ENCODE results near the gene GBP3. TPM values are rescaled to one million over a fixed set of nuclear protein-coding genes. Genes with fewer than 3 reads are reported as not detected.

GBP3 gene
- total RNA-seq, 1 experiment from 2014 or later, result 60.0 TPM

- H3K27ac Mint-ChIP-seq (ENCODE audit: unreplicated experiment), result no peak overlapping the region
- peaks cover 5% of the 10 kb centered on the region for H3K36me3 Mint-ChIP-seq (ENCODE audit: insufficient read depth, unreplicated experiment)
- BruUV-seq (replicated peaks), result no TSS peak
- H3K4me1 Mint-ChIP-seq (ENCODE audit: low read depth, unreplicated experiment), result peaks cover 19% of the 10 kb centered on the region
- CTCF ChIA-PET, result interaction anchor here (0.7 kb wide), 1 partner anchor 111 kb away, joined by 4 read pairs; no protein-coding TSS in a partner anchor
- no peak for DNase-seq
- intact Hi-C loops (cut with micrococcal nuclease; ENCODE audit: unreplicated experiment), result no loop called here
- TF ChIP-seq, protein P1, sequence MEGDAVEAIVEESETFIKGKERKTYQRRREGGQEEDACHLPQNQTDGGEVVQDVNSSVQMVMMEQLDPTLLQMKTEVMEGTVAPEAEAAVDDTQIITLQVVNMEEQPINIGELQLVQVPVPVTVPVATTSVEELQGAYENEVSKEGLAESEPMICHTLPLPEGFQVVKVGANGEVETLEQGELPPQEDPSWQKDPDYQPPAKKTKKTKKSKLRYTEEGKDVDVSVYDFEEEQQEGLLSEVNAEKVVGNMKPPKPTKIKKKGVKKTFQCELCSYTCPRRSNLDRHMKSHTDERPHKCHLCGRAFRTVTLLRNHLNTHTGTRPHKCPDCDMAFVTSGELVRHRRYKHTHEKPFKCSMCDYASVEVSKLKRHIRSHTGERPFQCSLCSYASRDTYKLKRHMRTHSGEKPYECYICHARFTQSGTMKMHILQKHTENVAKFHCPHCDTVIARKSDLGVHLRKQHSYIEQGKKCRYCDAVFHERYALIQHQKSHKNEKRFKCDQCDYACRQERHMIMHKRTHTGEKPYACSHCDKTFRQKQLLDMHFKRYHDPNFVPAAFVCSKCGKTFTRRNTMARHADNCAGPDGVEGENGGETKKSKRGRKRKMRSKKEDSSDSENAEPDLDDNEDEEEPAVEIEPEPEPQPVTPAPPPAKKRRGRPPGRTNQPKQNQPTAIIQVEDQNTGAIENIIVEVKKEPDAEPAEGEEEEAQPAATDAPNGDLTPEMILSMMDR (IDR thresholded peaks at IDR 0.05; ENCODE audit: unreplicated experiment), result no peak
- no peaks in the 10 kb centered on the region for H3K27me3 Mint-ChIP-seq (ENCODE audit: unreplicated experiment)
- no peak overlapping the region for H3K4me3 Mint-ChIP-seq (ENCODE audit: low read depth, unreplicated experiment)
- H3K9me3 Mint-ChIP-seq (ENCODE audit: low read depth, unreplicated experiment), result peaks cover 4% of the 10 kb centered on the region
Measured at GRCh38 chr1:89042491-89042890, 19.8 kb upstream of the GBP3 start.

DNA sequence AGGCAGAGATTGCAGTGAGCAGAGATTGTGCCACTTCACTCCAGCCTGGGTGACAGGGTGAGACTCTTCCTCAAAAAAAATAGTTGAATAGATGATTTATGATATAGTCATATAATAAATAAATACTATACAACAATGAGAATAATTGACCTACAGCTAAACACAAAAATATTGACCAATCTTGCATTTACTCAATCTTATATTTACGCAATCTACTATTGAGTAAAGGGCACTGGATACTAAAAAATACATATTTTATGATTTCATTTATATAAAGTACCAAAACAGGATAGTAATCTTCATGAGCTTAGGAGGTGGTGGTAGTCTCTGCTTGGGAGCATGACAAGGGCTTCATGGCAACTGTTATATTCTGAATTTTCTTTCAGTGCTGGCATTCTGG, 19.1 kb upstream of the GBP3 start:
- TF ChIP-seq, protein P1 (IDR thresholded peaks at IDR 0.05; ENCODE audit: unreplicated experiment), result no peak
- CTCF ChIA-PET, result interaction anchor here (0.7 to 1.0 kb wide), 3 partner anchors 20 to 321 kb away, joined by 3 read pairs; no protein-coding TSS in a partner anchor
- H3K4me1 Mint-ChIP-seq (ENCODE audit: low read depth, unreplicated experiment), result peaks cover 19% of the 10 kb centered on the region
- peaks cover 5% of the 10 kb centered on the region for H3K36me3 Mint-ChIP-seq (ENCODE audit: insufficient read depth, unreplicated experiment)
- DNase-seq, result no peak
- H3K4me3 Mint-ChIP-seq (ENCODE audit: low read depth, unreplicated experiment), result no peak overlapping the region
- no TSS peak for BruUV-seq (replicated peaks)
- intact Hi-C loops (cut with micrococcal nuclease; ENCODE audit: unreplicated experiment), result no loop called here
- H3K27me3 Mint-ChIP-seq (ENCODE audit: unreplicated experiment), result no peaks in the 10 kb centered on the region
- H3K9me3 Mint-ChIP-seq (ENCODE audit: low read depth, unreplicated experiment), result peaks cover 4% of the 10 kb centered on the region
- H3K27ac Mint-ChIP-seq (ENCODE audit: unreplicated experiment), result no peak overlapping the region

GRCh38 chr1:89041119-89041641, 18.5 kb upstream of the GBP3 start:
- Mint-ChIP-seq H3K36me3 (ENCODE audit: insufficient read depth, unreplicated experiment) (peaks cover 5% of the 10 kb centered on the region), H3K4me1 (ENCODE audit: low read depth, unreplicated experiment) (peaks cover 19% of the 10 kb centered on the region), H3K27ac (ENCODE audit: unreplicated experiment) (no peak overlapping the region), H3K4me3 (ENCODE audit: low read depth, unreplicated experiment) (no peak overlapping the region), H3K27me3 (ENCODE audit: unreplicated experiment) (no peaks in the 10 kb centered on the region), H3K9me3 (ENCODE audit: low read depth, unreplicated experiment) (peaks cover 4% of the 10 kb centered on the region)
- no peak for DNase-seq
- CTCF ChIA-PET, result interaction anchor here (0.7 to 1.0 kb wide), 3 partner anchors 20 to 321 kb away, joined by 3 read pairs; no protein-coding TSS in a partner anchor
- TF ChIP-seq, protein P1 (IDR thresholded peaks at IDR 0.05; ENCODE audit: unreplicated experiment), result no peak
- intact Hi-C loops (cut with micrococcal nuclease; ENCODE audit: unreplicated experiment), result no loop called here
- BruUV-seq (replicated peaks), result no TSS peak

DNA sequence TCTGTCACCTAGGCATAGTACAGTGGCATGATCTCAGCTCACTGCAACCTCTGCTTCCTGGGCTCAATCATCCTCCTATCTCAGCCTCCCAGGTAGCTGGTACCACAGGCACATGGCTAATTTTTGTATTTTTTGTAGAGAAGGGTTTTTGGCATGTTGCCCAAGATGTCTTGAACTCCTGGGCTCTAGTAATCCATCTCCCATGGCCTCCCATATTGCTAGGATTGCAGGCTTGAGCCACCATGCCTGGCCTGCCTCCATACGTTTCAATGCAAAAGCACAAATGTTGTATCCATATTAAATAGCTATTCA, 17.6 kb upstream of the GBP3 start:
- CTCF ChIA-PET, result no interaction called here
- H3K4me1 Mint-ChIP-seq (ENCODE audit: low read depth, unreplicated experiment), result peaks cover 19% of the 10 kb centered on the region
- no peak for DNase-seq
- H3K9me3 Mint-ChIP-seq (ENCODE audit: low read depth, unreplicated experiment), result peaks cover 4% of the 10 kb centered on the region
- H3K4me3 Mint-ChIP-seq (ENCODE audit: low read depth, unreplicated experiment), result no peak overlapping the region
- H3K36me3 Mint-ChIP-seq (ENCODE audit: insufficient read depth, unreplicated experiment), result peaks cover 5% of the 10 kb centered on the region
- intact Hi-C loops (cut with micrococcal nuclease; ENCODE audit: unreplicated experiment), result no loop called here
- H3K27me3 Mint-ChIP-seq (ENCODE audit: unreplicated experiment), result no peaks in the 10 kb centered on the region
- TF ChIP-seq, protein P1 (IDR thresholded peaks at IDR 0.05; ENCODE audit: unreplicated experiment), result no peak
- no peak overlapping the region for H3K27ac Mint-ChIP-seq (ENCODE audit: unreplicated experiment)
- no TSS peak for BruUV-seq (replicated peaks)

Measured in Calu3 (cell line).